GM19193 (cell line): ENCODE data around the gene ZNF184.

ENCODE experiments used
- POLR2A ChIP-seq: IDR thresholded peaks from 4 replicates; pipeline ENCODE4 v1.6.1; 2011; ENCODE audit not compliant: insufficient read depth, insufficient read length; ENCODE audit errors: extremely low read depth

Gene ZNF184

DNA sequence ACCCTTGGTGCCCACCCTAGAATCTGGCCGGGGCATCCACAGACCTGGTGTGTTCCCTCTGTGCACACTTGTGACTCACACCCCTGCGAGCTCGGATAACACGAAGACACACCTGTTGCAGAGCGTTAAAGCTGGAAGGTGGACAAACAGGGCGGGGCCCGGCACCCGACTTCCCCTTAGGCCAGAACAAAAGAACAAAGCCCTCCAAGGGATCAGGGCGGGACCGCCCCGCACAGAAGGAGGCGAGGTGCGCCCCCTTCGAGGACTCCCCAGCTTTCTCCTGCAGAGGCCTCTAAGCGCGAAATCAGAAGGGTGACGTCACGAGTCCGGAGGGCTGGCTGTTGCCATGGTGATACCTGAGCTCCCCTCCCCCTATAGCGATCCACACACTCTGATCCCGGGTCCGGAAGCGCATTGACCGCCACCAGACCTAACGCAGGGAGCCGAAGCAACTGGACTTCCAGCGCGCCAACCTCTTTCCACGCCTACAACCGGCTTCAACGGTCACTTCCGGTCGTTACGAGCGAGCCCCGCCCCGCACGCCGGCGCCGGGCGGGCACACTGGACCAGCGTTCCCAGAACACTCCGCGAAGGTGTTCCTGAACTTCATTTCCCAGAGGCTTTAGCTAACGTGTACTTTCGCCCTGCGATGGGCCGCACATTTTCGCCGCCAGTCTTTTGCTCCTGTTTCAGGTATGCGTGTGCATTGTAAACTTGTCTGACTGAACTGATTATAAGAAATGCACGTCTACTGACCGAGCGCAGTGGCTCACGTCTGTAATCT lies at the start of gene ZNF184:
Gene ZNF184, minus strand, starts transcription at position 489 of the 784 bp plus-strand sequence. CDS start 811 bp downstream, outside the sequence.
- TF ChIP-seq POLR2A, result peak; percentile 77

- TF ChIP-seq POLR2A, result no peak
Measured at GRCh38 chr6:27518881-27519795, 46.2 kb upstream of the ZNF184 start.

DNA sequence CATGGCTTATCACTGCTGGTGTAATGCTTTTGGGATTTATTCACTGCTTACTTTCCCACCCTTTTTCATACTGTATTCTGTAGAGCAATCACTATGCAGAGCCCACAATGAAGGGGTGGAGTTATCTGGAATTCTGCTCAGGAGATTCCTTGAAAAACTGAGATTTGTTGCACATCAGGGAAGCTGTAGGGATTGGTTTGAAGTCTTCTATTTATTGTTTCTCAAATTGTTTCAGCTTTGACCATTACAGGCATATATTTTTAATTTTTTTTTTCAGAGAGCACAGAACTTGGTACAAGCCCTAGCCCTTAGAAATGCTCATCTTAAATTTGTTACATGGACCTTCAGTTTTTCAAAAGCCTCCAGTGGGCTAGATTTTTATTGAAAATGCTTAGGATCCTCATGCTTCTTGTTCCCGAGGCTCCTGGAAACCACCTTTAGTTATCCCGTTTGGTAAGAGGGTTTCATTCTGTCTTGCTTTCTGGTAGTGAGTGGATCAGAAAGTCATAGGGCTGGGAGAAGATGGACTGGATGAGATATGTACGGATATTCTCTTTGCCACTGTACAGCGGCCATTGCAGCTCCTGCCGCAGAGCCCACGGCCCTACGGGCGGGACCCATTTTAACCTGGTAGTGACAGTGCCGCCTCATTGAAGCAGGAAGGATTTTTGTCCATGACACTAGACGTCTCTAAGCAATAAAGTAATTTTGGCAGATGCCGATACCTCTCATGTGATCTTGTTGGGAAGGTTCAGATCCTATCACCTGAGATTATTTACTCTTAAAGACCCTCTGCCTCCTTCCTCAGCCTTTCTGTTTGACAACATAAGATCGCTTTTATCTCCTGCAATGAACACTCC lies 45.3 kb upstream of the ZNF184 start:
- no peak for TF ChIP-seq POLR2A

DNA sequence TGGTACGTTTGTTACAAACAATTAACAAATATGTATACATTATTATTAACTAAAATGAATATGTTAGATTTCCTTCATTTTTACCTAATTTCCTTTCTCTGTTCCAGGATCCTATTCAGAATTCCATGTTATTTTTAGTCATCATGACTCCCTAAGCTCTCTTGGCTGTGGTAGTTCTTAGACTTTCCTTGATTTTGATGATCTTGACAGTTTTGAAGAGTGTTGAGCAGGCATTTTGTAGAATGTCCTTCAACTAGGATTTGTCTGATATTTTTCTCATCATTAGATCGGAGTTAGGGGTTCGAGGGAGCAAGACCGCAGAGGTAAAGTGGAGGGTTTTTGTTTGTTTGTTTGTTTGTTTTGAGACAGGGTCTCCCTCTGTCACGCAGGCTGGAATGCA lies 44.3 kb upstream of the ZNF184 start:
- TF ChIP-seq POLR2A, result no peak

GRCh38 chr6:27514906-27515495 lies 42.1 kb upstream of the ZNF184 start:
- TF ChIP-seq POLR2A, result no peak

DNA sequence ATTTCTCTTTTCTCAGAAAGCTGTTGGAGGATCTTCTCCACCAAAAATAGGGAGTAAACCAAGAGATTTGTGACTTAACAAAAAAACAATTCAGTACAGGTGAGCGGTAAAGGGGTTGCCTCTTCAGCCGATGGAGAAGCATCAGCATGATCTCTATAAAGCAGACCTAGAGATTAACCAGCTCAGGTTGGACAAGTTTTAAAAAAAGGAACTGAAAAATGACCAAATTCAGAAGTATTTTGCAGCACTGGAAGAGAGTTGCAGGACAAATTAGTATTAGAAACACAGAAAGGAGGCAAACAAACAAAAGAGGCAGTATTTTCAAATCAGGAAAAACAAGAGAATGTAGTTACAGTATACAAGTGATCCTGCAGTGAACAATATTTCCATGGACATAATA lies 39.6 kb upstream of the ZNF184 start:
- TF ChIP-seq POLR2A, result no peak

DNA sequence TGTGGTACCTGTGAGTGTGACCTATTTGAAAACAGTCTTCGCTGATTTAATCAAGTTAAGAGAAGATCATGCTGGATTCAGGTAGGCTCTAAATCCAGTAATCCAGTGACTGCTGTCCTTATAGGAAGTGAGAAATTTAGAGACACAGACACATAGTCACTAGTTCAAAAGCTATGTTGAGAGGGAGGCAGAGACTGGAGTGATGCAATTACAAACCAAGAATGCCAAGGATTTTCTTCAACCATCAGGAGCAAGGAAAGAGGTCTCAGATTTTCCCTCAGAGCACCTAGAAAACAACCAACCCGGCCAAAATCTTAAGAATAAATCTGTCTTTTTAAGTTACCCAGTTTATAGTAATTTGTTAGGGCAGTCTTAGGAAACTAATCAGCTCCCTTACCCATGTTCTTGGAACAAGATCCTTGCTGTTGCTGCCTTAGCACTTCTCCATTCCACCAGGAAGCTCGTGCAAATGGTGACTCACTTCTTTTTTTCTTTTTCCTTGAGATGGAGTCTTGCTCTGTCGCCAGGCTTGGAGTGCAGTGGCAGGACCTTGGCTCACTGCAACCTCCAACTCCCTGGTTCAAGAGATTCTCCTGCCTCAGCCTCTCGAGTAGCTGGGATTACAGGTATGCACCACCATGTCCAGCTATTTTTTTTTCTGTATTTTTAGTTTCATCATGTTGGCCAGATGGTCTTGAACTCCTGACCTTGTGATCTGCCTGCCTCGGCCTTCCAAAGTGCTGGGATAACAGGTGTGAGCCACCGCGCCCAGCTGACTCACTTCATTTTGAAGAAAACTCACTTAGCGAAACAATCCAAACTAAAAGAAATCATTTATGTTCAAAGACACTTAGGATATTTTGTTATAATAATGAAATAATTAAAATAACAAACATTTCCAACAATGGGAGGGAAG lies 34.4 kb upstream of the ZNF184 start:
- TF ChIP-seq POLR2A, result no peak

GRCh38 chr6:27505209-27506027 lies 32.5 kb upstream of the ZNF184 start:
- TF ChIP-seq POLR2A, result no peak

DNA sequence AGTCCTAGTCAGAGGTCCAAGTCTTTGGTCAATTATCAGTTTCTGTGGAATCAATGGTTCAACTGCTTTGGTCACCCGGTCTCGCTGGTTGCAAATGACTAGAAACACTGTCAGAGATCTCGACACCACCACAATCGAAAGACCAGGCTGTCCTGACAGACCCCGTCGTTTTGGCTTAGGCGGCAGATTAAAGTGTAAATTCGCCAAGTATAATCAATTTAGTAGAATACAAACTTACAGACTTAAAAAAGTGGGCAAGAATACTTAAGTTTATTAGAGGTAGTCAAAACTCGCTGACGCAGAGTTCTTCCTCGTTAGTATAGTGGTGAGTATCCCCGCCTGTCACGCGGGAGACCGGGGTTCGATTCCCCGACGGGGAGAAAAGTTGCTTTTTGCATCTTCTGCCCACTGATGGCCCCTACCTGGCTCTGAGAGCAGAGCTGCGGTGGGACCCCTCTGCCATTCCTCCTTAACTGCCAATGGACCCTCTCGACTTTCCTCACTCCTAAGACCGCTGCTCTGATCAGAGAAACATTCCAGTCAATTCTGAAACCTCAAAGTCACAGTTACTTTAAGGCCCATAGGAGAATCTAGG lies 30.6 kb upstream of the ZNF184 start:
- no peak for TF ChIP-seq POLR2A

DNA sequence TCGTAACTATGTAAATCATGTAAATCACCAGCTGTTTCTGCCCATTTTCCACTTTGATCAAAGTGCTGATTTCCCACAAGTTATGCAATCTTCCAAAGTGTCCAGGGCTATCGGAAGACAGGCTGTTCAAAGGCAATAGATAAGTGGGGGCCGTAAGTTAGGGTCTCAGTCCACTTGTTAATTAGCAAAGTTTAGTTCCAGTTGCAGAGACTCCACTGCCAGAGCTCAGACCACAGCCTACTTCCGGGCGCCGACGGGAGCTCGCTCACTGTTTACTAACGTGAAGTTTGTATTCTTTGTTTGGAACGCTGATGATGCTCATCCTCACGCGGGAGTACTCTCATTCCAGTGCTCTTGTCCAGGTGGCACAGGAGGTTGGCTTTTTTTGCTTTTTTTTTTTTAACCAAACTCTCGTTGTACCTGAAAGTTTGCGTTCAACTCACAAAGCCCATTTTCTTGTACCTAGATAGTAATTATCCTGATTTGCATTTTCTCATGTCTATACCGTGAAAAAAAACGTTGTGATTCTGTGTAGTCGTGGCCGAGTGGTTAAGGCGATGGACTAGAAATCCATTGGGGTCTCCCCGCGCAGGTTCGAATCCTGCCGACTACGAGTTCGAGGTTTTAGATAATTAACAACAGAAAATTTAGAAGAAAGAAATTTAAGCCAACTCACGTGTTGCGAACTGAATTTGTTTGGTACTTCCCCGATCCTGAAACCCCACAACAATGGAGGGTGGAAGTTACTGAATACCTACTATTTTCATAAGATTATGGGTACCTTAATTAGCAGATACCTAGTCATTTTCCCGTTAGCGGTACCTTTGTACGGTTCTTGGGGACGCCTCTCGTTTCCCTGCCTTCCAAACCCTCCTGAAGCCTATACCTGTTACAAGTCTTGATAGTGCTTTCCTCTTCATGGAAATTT lies 29.9 kb upstream of the ZNF184 start:
- TF ChIP-seq POLR2A, result no peak

- no peak for TF ChIP-seq POLR2A
Measured at GRCh38 chr6:27501187-27501586, 28.3 kb upstream of the ZNF184 start.
